Body of pancreas (tissue), 4 donors: ENCODE results near the gene HSF2BP.

Source experiments
- CTCF ChIP-seq, 7 experiments: fragments of 450-650 bp in 4 of 7; fragments of 200-600 bp in 3 of 7; sonication (generic) in 3 of 7; IDR thresholded peaks; one replicate each; pipeline ENCODE4 v1.5.1; 2016 to 2019; ENCODE audit warnings: antibody characterized with exemption in 7 of 7
- POLR2A ChIP-seq, 3 donors: fragments of 450-650 bp; IDR thresholded peaks; one replicate each; pipeline ENCODE4 v1.6.1; 2016; ENCODE audit warnings: antibody characterized with exemption in 3 of 3, mild to moderate bottlenecking in 2 of 3

- no peak for TF ChIP-seq CTCF (IDR thresholded peaks at IDR 0.05)
- TF ChIP-seq POLR2A (IDR thresholded peaks at IDR 0.05): no peak
Measured at GRCh38 chr21:43707462-43707861, 48.2 kb upstream of the HSF2BP start.
